AG10803 (cell line): ENCODE measurements around the gene RABGGTA.
A peak's percentile ranks its signal among the peaks of the same experiment; 100 is the strongest.
"Not testable (repeated sequence)": the region's sequence is repeated elsewhere in the genome, so short reads cannot be mapped to it uniquely, and the experiment has no call there.

Source experiments
- DNase-seq: peaks from one replicate; pipeline ENCODE4 v3.0.0; 2010; ENCODE audit warnings: low read depth
- H3K4me3 ChIP-seq: 2 replicates; pipeline ENCODE4 v1.5.1; 2011; ENCODE audit warnings: mild to moderate bottlenecking, low read length, control low read depth
- TF ChIP-seq, protein P1 (sequence below): conservative IDR thresholded peaks from 2 replicates; pipeline ENCODE4 v1.5.1; 2011; ENCODE audit warnings: mild to moderate bottlenecking, low read length, control low read depth, inconsistent platforms

RABGGTA gene

GRCh38 chr14:24252289-24253124 is 18.9 kb downstream of the RABGGTA start:
- no peak for DNase-seq
- H3K4me3 ChIP-seq = no peak overlapping the region
- TF ChIP-seq, protein P1, sequence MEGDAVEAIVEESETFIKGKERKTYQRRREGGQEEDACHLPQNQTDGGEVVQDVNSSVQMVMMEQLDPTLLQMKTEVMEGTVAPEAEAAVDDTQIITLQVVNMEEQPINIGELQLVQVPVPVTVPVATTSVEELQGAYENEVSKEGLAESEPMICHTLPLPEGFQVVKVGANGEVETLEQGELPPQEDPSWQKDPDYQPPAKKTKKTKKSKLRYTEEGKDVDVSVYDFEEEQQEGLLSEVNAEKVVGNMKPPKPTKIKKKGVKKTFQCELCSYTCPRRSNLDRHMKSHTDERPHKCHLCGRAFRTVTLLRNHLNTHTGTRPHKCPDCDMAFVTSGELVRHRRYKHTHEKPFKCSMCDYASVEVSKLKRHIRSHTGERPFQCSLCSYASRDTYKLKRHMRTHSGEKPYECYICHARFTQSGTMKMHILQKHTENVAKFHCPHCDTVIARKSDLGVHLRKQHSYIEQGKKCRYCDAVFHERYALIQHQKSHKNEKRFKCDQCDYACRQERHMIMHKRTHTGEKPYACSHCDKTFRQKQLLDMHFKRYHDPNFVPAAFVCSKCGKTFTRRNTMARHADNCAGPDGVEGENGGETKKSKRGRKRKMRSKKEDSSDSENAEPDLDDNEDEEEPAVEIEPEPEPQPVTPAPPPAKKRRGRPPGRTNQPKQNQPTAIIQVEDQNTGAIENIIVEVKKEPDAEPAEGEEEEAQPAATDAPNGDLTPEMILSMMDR = no peak

DNA sequence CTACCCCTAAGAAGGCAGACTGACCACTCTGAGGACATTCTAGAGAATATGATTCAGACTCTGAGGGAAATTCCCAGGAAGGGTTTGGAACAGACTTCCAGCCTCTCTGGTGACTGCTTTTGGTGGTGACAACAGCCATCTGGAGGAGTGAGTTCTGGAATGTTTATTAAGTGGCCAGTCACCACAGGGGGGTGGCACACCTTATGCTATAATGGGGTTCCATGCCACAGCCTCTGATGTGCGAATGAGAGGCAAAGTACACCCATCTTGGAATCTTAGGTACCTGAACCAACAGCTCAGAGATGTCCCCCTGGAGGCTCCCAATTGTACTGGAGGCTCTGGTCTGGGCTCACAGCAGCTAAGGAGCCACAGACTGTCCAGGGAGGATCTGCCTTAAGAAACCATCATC is 19.5 kb downstream of the RABGGTA start:
- TF ChIP-seq, protein P1 = peak; percentile 33
- DNase-seq = peak; percentile 38
- H3K4me3 ChIP-seq = no peak overlapping the region

DNA sequence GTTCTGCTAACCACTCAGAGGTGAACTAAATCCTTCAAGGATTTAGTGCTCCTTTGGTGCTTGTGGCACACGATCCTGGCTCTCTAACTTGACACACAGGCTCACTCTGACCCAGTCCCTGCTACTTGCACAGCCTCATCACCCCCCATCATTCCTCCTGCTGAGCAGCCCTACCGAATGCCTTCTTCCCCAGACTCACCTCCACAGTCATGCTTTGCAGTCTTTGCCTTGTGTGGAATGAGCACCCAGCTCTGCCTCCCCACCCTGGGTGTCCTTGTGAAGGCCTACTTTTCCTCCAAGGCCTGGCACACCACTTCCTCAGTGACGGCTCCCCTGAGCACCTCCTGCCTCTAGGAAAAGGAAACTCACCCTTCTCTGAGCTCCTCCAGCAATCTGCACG is 21.0 kb downstream of the RABGGTA start:
- H3K4me3 ChIP-seq = no peak overlapping the region
- DNase-seq = no peak
- TF ChIP-seq, protein P1 = no peak

DNA sequence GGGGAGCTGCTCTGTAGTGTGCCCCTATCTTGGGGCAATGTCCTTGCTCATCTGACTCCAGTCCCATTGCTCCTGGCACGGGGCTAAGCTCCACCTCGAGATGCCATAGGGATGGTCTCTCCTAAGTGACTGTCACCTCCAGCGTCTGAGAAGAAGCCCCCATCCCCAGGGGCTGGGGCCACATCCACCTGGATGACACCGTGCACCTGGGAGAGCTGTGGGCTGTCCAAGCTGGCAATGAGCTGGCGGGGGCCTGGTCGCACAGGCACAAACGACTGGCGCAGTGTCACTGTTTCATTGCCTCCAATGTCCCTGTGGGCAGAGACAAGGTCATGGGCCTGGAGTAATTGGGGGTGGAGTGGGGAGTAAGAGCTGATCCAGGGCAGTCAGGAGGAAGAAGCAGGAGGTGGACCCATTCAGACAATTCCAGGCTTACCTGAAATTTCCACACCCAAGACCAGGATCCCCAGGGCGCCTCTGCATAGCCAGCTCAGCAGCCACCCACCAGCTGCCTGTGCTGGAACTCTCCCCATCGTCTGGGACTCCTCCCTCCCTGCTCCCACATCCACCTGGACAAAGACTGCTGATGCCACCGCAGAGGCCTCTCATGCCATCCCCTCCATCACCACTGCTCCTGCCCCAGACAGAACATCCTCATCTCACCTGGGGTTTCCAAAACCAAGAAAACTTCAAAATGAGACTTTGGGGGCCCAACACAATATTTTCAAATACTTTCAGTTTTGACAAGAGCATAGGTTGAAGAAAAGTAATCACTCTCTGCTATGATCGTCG is 22.0 kb downstream of the RABGGTA start:
- DNase-seq = no peak
- TF ChIP-seq, protein P1 = no peak

GRCh38 chr14:24247422-24247821 is 24.0 kb downstream of the RABGGTA start:
- H3K4me3 ChIP-seq = no peak overlapping the region
- TF ChIP-seq, protein P1 = no peak
- DNase-seq = no peak

More for the DNA sequence above, 22.0 kb downstream of the RABGGTA start:
- H3K4me3 ChIP-seq = no peak overlapping the region

DNA sequence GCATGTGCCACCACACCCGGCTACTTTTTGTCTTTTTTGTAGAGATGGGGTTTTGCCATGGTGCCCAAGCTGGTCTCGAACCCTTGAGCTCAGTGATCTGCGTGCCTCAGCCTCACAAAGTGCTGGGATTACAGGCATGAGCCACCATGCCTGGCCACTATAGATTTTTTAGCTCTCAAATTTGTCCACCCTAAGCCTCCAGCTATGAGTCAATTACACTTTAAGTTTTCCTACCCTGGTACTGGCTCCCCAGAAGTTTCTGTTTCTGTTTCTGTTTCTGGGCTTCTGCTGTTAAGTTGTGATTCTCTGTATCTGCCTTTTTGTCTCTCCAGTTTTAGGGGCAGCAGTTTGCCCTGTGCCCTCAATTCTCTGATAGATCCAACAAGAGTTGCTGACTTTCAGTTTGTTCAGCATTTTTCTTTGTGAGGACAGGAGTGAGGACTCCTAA is 24.6 kb downstream of the RABGGTA start:
- no peak for DNase-seq
- TF ChIP-seq, protein P1 = no peak
- no peak overlapping the region for H3K4me3 ChIP-seq

- DNase-seq, H3K4me3 ChIP-seq: not testable (repeated sequence)
These were observed 26.0 kb downstream of the RABGGTA start for GRCh38 chr14:24245350-24245749.
